ENCODE measurements around the gene ZNF487. TPM values are rescaled to one million over a fixed set of nuclear protein-coding genes. Genes with fewer than 3 reads are reported as not detected.

The ZNF487 gene
- total and polyA plus RNA-seq, 2 experiments from 2014 or later: 2.9 to 4.6 TPM

DNA sequence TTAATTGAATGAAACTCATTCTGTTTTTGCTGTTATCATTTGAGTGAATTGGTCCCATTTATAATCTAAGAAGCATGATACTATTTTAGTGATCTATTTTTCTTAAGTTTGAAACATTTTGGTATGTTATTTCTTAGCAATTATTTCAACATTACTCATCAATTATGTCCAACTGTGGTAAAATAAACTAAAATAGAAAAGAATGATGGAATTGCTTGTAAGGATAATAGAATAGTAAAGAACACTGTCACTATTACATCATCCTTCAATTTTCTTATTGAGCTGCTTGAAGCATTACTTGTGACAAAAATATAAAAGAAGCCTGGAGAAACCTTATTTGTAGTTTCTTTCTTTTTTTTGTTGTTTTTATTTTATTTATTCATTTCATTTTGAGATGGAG is 42.4 kb downstream of the ZNF487 start (continued):
- TF ChIP-seq, protein P1, sequence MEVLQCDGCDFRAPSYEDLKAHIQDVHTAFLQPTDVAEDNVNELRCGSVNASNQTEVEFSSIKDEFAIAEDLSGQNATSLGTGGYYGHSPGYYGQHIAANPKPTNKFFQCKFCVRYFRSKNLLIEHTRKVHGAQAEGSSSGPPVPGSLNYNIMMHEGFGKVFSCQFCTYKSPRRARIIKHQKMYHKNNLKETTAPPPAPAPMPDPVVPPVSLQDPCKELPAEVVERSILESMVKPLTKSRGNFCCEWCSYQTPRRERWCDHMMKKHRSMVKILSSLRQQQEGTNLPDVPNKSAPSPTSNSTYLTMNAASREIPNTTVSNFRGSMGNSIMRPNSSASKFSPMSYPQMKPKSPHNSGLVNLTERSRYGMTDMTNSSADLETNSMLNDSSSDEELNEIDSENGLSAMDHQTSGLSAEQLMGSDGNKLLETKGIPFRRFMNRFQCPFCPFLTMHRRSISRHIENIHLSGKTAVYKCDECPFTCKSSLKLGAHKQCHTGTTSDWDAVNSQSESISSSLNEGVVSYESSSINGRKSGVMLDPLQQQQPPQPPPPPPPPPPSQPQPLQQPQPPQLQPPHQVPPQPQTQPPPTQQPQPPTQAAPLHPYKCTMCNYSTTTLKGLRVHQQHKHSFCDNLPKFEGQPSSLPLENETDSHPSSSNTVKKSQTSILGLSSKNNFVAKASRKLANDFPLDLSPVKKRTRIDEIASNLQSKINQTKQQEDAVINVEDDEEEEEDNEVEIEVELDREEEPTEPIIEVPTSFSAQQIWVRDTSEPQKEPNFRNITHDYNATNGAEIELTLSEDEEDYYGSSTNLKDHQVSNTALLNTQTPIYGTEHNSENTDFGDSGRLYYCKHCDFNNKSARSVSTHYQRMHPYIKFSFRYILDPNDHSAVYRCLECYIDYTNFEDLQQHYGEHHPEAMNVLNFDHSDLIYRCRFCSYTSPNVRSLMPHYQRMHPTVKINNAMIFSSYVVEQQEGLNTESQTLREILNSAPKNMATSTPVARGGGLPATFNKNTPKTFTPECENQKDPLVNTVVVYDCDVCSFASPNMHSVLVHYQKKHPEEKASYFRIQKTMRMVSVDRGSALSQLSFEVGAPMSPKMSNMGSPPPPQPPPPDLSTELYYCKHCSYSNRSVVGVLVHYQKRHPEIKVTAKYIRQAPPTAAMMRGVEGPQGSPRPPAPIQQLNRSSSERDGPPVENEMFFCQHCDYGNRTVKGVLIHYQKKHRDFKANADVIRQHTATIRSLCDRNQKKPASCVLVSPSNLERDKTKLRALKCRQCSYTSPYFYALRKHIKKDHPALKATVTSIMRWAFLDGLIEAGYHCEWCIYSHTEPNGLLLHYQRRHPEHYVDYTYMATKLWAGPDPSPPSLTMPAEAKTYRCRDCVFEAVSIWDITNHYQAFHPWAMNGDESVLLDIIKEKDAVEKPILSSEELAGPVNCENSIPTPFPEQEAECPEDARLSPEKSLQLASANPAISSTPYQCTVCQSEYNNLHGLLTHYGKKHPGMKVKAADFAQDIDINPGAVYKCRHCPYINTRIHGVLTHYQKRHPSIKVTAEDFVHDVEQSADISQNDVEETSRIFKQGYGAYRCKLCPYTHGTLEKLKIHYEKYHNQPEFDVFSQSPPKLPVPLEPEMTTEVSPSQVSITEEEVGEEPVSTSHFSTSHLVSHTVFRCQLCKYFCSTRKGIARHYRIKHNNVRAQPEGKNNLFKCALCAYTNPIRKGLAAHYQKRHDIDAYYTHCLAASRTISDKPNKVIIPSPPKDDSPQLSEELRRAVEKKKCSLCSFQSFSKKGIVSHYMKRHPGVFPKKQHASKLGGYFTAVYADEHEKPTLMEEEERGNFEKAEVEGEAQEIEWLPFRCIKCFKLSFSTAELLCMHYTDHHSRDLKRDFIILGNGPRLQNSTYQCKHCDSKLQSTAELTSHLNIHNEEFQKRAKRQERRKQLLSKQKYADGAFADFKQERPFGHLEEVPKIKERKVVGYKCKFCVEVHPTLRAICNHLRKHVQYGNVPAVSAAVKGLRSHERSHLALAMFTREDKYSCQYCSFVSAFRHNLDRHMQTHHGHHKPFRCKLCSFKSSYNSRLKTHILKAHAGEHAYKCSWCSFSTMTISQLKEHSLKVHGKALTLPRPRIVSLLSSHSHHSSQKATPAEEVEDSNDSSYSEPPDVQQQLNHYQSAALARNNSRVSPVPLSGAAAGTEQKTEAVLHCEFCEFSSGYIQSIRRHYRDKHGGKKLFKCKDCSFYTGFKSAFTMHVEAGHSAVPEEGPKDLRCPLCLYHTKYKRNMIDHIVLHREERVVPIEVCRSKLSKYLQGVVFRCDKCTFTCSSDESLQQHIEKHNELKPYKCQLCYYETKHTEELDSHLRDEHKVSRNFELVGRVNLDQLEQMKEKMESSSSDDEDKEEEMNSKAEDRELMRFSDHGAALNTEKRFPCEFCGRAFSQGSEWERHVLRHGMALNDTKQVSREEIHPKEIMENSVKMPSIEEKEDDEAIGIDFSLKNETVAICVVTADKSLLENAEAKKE (CRISPR knock-in tag; IDR thresholded peaks at IDR 0.05): no peak
- no peak for TF ChIP-seq NANOG (IDR thresholded peaks at IDR 0.05; ENCODE audit: borderline replicate concordance)

DNA sequence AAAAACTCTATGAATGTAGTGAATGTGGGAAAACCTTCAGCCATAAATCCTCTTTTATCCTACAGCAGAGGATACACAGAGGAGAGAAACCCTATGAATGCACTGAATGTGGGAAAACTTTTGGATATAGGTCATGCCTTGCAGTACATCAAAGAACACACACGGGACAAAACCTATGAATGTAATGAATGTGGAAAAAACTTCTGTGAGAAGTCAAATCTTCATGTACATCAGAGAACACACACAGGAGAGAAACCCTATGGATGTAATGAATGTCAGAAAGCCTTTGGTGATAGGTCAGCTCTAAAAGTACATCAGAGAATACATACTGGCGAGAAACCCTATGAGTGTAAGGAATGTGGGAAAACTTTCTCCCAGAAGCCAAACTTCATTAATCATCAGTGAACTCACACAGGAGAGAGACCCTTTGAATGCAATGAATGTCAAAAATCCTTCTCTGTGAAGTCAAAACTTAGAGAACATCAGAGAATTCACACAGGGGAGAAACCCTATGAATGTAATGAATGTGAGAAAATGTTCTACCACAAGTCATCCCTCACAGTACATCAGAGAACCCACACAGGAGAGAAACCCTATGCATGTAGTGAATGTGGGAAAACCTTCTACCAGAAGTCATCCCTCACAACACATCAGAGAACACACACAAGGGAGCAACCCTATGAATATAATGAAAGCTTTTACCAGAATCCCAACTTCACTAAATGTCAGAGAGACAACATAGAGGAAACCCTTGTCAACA is 45.6 kb downstream of the ZNF487 start:
- Mint-ChIP-seq H3K4me3 (no peak overlapping the region), H3K36me3 (ENCODE audit: low read depth) (peaks cover 10% of the 10 kb centered on the region; the same call in 1 of the 3 replicates), H3K27me3 (ENCODE audit: insufficient read depth, low read depth, poor library complexity) (no peaks in the 10 kb centered on the region), H3K9me3 (peaks cover 75% of the 10 kb centered on the region), H3K4me1 (no peaks in the 10 kb centered on the region), H3K27ac (no peak overlapping the region)
- Histone ChIP-seq H3K36me3 (ENCODE audit: insufficient read depth) (peaks cover 8% of the 10 kb centered on the region; the same call in 1 of the 2 replicates), H3K4me3 (no peak overlapping the region), H3K9me2 (ENCODE audit: insufficient read depth) (no peaks in the 10 kb centered on the region), H3K79me2 (replicated peaks; ENCODE audit: insufficient read depth) (no peaks in the 10 kb centered on the region), H3F3A (replicated peaks; ENCODE audit: low read depth) (no peaks in the 10 kb centered on the region), H4K20me1 (replicated peaks; ENCODE audit: insufficient read depth) (no peaks in the 10 kb centered on the region), H3K4me1 (ENCODE audit: insufficient read depth) (no peaks in the 10 kb centered on the region), H2AFZ (no peak overlapping the region), H3K27me3 (ENCODE audit: insufficient read depth) (no peaks in the 10 kb centered on the region), H3K4me2 (no peak overlapping the region), H3K27ac (ENCODE audit: low read depth) (no peak overlapping the region)
- ATAC-seq (no peak), DNase-seq (ENCODE audit: low spot score) (no peak)
- TF ChIP-seq POLR2AphosphoS5 (IDR thresholded peaks at IDR 0.05; ENCODE audit: low read depth) (no peak), ZNF331 (CRISPR knock-in tag; IDR thresholded peaks at IDR 0.05; ENCODE audit: low read depth) (no peak), ZNF114 (CRISPR knock-in tag; IDR thresholded peaks at IDR 0.05) (no peak), JUNB (IDR thresholded peaks at IDR 0.05; ENCODE audit: unreplicated experiment) (no peak)
- TF ChIP-seq, protein P2, sequence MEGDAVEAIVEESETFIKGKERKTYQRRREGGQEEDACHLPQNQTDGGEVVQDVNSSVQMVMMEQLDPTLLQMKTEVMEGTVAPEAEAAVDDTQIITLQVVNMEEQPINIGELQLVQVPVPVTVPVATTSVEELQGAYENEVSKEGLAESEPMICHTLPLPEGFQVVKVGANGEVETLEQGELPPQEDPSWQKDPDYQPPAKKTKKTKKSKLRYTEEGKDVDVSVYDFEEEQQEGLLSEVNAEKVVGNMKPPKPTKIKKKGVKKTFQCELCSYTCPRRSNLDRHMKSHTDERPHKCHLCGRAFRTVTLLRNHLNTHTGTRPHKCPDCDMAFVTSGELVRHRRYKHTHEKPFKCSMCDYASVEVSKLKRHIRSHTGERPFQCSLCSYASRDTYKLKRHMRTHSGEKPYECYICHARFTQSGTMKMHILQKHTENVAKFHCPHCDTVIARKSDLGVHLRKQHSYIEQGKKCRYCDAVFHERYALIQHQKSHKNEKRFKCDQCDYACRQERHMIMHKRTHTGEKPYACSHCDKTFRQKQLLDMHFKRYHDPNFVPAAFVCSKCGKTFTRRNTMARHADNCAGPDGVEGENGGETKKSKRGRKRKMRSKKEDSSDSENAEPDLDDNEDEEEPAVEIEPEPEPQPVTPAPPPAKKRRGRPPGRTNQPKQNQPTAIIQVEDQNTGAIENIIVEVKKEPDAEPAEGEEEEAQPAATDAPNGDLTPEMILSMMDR (conservative IDR thresholded peaks at IDR 0.05; ENCODE audit: low read depth in 2 of 2): no peak

All from GM23338 (cell line).